ENCODE data around the gene UGT2B10.
"Not testable (repeated sequence)": the region's sequence is repeated elsewhere in the genome, so short reads cannot be mapped to it uniquely, and the experiment has no call there.

The UGT2B10 gene

GRCh38 chr4:68815617-68816409 is at the start of gene UGT2B10:
Gene UGT2B10 (plus strand): TSS chr4:68815994. CDS start chr4:68816020, 26 bp downstream.
- not testable (repeated sequence) for DNase-seq

DNA sequence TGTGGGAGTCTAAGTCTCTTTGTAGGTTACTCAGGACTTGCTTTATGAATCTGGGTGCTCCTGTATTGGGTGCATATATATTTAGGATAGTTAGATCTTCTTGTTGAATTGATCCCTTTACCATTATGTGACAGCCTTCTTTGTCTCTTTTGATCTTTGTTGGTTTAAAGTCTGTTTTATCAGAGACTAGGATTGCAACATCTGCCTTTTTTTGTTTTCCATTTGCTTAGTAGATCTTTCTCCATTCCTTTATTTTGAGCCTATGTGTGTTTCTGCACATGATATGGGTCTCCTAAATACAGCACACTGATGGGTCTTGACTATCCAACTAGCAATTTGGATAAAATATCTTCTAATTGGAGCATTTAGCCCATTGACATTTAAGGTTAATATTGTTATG is 44.0 kb upstream of the UGT2B10 start:
- DNase-seq, result not testable (repeated sequence)

- no peak for DNase-seq
Measured at GRCh38 chr4:68773699-68774098, 42.1 kb upstream of the UGT2B10 start.

DNA sequence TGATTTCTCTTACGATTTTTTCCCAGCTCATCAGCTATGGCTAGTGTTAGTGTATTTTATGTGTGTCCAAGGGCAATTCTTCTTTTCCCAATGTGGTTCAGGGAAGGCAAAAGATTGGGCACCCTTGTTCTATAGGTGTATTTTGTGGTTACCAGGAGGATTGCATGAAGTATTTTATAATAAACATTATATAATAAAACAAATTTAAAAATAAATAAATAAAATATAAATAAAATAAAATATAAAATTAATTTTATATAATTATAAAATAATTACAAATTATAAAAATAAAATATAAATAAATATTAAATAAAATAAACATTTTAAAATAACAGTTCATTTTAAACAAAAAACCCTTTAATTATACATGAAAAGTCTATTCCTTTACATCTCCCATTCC is 35.6 kb upstream of the UGT2B10 start:
- no peak for DNase-seq

DNA sequence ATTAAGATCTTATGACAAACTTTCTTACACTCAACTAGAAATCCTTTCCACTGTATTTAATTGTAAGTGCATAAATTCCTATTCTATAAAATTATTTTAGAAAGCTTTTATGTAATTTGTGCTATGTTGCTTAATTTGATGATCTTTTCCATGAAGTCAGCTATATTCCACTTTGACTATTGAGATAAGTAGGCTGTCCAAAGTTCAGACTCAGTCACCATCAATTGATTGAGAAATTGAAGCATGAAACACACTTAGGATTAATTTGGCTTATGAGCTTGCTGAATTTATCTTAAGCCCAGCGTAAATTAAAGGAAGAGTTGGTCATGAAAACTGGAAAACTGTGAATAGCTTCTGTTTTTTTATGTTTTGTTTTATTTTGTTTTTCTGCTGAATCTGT is 18.7 kb upstream of the UGT2B10 start:
- no peak for DNase-seq

DNA sequence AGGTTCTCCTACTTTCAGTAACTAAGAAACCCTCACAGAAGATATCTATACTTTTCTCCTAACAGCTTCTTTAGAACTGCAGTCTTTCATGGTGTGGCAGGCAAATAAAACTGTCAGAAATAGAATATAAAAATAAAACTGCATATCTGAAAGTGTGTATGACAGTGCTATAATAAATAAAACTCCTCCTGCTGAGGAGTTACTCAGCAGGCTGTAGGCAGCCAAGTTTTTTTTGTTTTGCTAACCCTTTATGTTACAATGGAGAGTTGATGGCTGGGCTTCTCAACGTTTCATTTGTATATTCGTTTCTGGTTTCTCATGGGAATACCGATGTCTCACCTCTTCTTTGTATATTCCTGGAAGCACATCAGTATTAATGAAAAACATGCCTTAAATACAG is 18.2 kb upstream of the UGT2B10 start:
- no peak for DNase-seq

DNA sequence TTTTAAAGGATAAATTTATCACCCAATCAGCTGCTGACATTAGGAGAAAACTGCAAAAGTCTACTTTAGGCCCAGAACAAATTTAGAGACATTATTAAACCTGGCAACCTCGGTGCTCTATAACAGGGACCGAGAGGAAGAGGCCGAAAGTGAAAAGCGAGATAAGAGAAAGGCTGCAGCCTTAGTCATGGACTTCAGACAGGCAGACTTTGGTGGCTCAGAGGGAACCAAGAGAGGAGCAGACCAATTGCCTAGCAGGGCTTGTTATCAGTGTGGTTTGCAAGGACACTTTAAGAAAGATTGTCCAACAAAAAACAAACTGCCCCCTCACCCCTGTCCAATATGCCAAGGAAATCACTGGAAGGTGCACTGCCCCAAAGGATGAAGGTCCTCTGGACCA is 12.8 kb upstream of the UGT2B10 start:
- no peak for DNase-seq

- DNase-seq, result no peak
Measured at GRCh38 chr4:68808060-68808459, 7.7 kb upstream of the UGT2B10 start.

- no peak for DNase-seq
Measured at GRCh38 chr4:68810919-68811318, 4.9 kb upstream of the UGT2B10 start.

GRCh38 chr4:68816410-68817265 is 844 bp downstream of the UGT2B10 start:
- DNase-seq, result not testable (repeated sequence)

DNA sequence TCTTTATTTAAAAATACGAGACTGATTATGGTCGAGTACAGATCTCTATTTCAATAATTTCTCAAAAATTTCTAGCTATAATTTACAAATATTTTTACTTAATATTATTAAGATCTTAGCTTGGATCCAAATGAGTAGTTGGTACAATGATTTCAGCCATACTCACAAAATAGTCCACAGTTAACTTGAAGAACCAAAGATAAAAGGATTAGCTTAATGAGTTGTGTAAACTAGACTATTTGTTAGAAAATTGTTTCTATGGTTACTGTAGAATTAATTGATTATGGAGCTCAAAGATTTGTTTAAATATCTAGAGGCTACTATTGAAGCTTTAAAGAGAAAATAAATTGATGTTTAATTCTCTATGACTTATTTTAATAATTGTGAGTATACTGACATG is 1.6 kb downstream of the UGT2B10 start:
- no peak for DNase-seq

DNA sequence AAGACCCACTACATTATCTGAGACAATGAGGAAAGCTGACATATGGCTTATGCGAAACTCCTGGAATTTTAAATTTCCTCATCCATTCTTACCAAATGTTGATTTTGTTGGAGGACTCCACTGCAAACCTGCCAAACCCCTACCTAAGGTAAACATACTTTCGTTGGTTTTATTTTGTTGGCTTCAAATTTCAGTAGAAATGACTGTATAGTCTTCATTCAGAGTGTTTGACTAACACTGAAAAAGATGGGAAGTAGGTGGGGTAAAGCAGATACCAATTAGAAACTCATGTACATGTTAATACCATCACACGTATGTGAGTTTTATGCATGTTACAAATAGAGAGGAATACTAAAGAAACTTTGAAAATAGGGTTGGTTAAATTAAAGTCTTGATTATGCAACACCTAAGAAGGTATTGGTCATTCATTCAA is 2.3 kb downstream of the UGT2B10 start:
- not testable (repeated sequence) for DNase-seq

DNA sequence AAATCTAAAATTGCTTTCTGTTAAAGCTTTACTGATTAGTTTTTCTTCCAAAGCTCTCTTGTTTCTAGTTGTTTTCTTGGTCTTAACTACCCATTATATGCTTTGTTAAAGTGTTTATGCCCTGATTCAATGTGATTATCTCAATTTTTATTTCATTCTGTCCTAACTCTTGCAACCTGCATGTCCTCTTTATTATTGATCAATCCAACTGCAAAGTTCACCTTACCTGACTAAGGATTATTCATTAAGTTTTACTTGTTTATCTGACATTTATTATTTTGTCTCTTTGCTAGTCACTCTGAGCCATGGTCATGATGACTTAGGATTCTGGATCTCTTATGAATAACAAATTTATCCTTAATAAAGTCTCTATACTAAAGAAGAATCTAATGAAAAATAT is 15.8 kb downstream of the UGT2B10 start:
- DNase-seq, result no peak

DNA sequence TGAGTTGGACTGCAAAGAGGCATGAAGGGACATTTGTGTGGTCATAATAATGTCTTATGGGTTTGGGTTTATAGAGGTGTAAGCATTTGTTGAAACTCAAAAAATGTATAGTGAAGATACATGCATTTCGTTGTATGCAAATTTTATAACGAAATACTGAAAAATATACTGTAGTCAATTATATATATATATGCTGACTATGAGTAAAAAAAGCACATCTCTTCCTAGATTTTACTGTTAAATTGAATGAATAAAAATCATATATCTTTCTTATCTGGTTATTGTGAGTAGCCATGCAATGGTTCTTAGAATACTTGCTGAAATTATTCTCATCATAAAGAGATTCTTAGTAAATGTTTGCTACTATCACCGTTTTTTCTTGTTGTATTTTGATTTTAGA is 34.5 kb downstream of the UGT2B10 start:
- no peak for DNase-seq

- no peak for DNase-seq
Measured at GRCh38 chr4:68855771-68856170, 40.0 kb downstream of the UGT2B10 start.

DNA sequence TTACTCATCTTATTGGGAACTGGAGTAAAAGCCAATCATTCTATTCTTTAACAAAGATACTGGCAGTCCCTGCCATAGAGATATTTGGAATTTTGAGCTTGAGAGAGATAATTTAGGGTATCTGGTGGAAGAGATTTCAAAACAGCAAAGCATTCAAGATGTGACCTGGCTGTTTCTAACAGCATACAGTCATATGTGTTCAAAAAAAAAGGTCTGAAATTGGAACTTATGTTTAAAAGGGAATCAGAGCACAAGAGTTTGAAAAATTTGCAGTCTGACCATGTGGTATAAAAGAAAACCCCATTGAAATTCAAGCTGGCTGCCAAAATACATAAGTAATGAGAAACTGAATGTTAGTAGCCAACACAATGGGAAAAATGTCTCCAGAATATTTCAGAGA is 42.2 kb downstream of the UGT2B10 start:
- no peak for DNase-seq

- no peak for DNase-seq
Measured at GRCh38 chr4:68859655-68860054, 43.9 kb downstream of the UGT2B10 start.

DNA sequence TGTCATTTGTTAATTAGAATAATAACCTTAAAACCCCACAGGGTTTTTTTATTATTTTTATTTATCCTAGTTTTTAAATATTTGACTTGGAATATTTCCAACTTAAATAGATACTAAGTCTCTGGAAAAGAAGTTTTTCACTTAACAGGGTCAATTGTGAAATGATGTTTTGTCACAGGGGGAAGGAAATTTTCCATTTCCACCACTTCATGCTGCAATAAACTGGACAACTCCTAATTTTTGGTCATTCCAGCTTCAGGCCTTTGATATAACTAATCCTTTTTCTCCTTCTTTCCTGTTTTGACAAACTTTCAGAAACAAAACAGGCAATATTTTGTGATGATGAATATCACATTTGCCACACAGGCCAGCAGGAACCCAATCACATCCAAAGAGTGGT is 45.3 kb downstream of the UGT2B10 start:
- DNase-seq, result no peak

DNA sequence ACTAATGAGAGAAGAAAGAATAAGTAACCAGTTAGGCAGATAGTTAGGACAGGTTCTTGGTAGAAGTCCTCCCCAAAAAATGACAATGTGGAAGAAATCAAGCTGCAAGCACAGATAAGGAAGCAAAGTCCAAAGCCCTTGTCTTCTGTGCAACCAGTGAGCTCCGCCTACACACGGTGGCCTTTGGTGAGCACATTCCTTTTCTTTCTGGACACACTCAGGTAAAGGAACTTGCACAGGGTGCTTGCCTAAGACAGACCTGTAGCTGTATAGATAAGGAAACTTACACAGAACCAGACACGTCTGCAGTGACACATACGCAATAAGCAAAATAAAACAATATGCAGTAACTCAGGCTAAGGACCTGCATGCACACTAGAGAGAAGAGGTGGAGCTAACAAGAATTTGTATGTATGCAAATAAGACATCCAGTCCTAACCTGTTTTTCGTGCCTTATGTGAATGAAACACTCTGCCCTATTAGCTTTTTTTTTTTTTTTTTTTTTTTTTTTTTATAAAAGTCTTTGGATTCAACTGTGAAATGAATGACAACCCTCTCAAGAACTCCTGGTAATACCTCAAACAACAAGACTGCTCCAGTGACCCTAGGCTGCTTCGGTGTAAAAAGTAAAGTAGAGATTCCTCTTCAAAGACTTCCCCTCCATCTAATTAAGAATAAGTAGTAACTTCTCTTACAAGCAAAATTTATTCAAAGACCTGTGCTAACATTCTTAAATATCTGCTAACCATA is 48.8 kb downstream of the UGT2B10 start:
- DNase-seq, result no peak

GRCh38 chr4:68865188-68865638 is 49.4 kb downstream of the UGT2B10 start:
- no peak for DNase-seq

- DNase-seq, result no peak
Measured at GRCh38 chr4:68865760-68866159, 50.0 kb downstream of the UGT2B10 start.

- no peak for DNase-seq
Measured at GRCh38 chr4:68869274-68869773, 53.5 kb downstream of the UGT2B10 start.

Measured in eye (tissue), 1 donor.